ENCODE data around the gene ACP4.

DNA sequence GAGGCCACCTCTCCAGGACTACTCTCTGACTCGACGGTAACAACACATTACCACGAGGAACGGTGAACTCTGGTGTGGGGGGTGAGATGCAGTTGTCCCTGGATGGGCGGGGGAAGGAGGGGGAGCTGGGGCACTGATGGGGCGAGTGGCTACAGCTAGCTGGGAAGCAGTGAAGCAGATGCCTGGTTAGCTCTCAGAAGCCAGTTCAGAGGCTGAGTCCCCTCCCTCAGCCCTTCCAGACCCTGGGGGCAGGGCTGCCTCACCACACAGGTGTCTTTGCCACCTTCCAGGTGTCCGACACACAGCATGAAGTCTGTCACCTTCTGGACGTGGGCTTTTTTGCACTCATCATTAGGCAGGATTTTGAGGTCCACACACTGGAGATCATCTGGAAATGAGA lies 29.4 kb downstream of the ACP4 start:
- no peak for TF ChIP-seq CTCF (IDR thresholded peaks at IDR 0.05; ENCODE audit: low read depth, low read length)
- no peak for TF ChIP-seq EZH2phosphoT487 (IDR thresholded peaks at IDR 0.05; ENCODE audit: low read depth)

Data from OCI-LY3 (cell line).